Osteoblast (primary cell): ENCODE data around the gene AK2. TPM values are rescaled to one million over a fixed set of nuclear protein-coding genes. Genes with fewer than 3 reads are reported as not detected.

ENCODE experiments used
- DNase-seq: peaks from one replicate; pipeline ENCODE4 v3.0.0; 2011; ENCODE audit warnings: low spot score, mixed read lengths; ENCODE audit not compliant: insufficient read length; ENCODE audit errors: missing footprints
- H2AFZ ChIP-seq: 2 replicates; pipeline ENCODE4 v1.6.0; 2011; ENCODE audit warnings: mild to moderate bottlenecking, low read length
- H3K27ac ChIP-seq: 2 replicates; pipeline ENCODE4 v1.5.1; 2011; ENCODE audit warnings: mild to moderate bottlenecking, low read depth, low read length, moderate library complexity
- H3K27me3 ChIP-seq: 2 replicates; pipeline ENCODE4 v1.6.0; 2012; ENCODE audit warnings: mild to moderate bottlenecking, control low read depth, inconsistent platforms, low read length, moderate library complexity; ENCODE audit not compliant: insufficient read depth
- H3K36me3 ChIP-seq: 2 replicates; pipeline ENCODE4 v1.5.1; 2011; ENCODE audit warnings: mild to moderate bottlenecking, low read length, control low read depth, moderate library complexity; ENCODE audit not compliant: insufficient read depth
- H3K4me1 ChIP-seq: 2 replicates; pipeline ENCODE4 v1.5.1; 2011; ENCODE audit warnings: mild to moderate bottlenecking, low read length, control low read depth, moderate library complexity; ENCODE audit not compliant: insufficient read depth
- H3K4me2 ChIP-seq: 2 replicates; pipeline ENCODE4 v1.6.0; 2011; ENCODE audit warnings: mild to moderate bottlenecking, low read length; ENCODE audit not compliant: insufficient read depth
- H3K4me3 ChIP-seq: fragments of 200-600 bp; sonication (generic); 3 replicates; pipeline ENCODE4 v1.5.1; 2012; ENCODE audit warnings: mild to moderate bottlenecking, low read length, inconsistent platforms; ENCODE audit not compliant: insufficient read depth
- H3K79me2 ChIP-seq: 2 replicates; pipeline ENCODE4 v1.6.0; 2012; ENCODE audit warnings: mild to moderate bottlenecking, low read length, control low read depth, inconsistent platforms; ENCODE audit not compliant: insufficient read depth
- H3K9me3 ChIP-seq: 2 replicates; pipeline ENCODE4 v1.5.1; 2011; ENCODE audit warnings: low read depth, low read length, control low read depth
- H4K20me1 ChIP-seq: 2 replicates; pipeline ENCODE4 v1.6.0; 2012; ENCODE audit warnings: mild to moderate bottlenecking, low read length, control low read depth; ENCODE audit not compliant: insufficient read depth
- total RNA-seq: library from RNA; depleted of rRNA; stranded (reverse); fragments of >200 nt; gene quantifications from 2 replicates; pipeline ENCODE4 v1.2.3, GENCODE V29; 2012
- TF ChIP-seq, protein P1 (sequence below): IDR thresholded peaks from 2 replicates; pipeline ENCODE4 v1.5.1; 2011; ENCODE audit warnings: mild to moderate bottlenecking, low read depth, low read length, moderate library complexity; ENCODE audit errors: extremely low read depth

AK2 gene
- total RNA-seq, 1 donor = 139 TPM

DNA sequence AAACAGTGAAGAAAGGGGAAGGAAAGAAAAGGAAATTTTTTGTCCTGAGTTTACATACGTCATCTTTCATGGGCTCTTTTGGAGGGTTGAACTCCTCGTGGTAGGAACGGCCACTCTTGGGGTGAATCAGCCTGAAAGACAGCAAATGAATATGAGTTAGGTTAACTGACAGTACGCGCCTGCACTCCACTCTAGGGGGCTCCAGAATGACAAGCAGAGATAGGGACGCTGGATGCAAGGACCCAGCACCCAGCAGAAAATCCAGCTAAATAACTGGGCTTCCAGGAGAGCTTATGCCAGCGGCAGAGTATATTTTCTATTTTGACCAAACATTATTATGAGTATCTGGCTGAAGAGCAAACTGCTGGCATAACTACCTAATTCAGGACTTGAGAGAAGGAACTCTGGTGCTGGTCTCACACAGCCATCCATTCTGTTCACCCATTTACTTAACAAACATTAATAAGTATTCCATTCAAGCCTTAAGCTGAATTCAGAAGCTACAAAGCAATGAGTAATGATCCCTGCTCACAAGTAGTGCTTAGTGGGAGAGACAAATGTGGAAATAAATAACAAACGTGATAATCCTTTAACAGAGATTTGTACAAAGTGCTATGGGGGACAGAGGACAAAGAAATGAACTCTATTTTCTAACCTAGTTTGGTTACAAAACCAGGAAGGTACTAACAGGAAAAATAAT is 22.1 kb downstream of the AK2 start:
- TF ChIP-seq, protein P1, sequence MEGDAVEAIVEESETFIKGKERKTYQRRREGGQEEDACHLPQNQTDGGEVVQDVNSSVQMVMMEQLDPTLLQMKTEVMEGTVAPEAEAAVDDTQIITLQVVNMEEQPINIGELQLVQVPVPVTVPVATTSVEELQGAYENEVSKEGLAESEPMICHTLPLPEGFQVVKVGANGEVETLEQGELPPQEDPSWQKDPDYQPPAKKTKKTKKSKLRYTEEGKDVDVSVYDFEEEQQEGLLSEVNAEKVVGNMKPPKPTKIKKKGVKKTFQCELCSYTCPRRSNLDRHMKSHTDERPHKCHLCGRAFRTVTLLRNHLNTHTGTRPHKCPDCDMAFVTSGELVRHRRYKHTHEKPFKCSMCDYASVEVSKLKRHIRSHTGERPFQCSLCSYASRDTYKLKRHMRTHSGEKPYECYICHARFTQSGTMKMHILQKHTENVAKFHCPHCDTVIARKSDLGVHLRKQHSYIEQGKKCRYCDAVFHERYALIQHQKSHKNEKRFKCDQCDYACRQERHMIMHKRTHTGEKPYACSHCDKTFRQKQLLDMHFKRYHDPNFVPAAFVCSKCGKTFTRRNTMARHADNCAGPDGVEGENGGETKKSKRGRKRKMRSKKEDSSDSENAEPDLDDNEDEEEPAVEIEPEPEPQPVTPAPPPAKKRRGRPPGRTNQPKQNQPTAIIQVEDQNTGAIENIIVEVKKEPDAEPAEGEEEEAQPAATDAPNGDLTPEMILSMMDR = no peak
- no peak overlapping the region for H3K27ac ChIP-seq
- no peak overlapping the region for H3K4me3 ChIP-seq
- no peak for DNase-seq
- peaks cover 2% of the 10 kb centered on the region for H4K20me1 ChIP-seq
- no peak overlapping the region for H3K4me2 ChIP-seq
- H3K27me3 ChIP-seq = no peaks in the 10 kb centered on the region
- no peaks in the 10 kb centered on the region for H3K79me2 ChIP-seq
- no peaks in the 10 kb centered on the region for H3K9me3 ChIP-seq
- H2AFZ ChIP-seq = no peak overlapping the region
- H3K36me3 ChIP-seq = peaks cover 68% of the 10 kb centered on the region
- H3K4me1 ChIP-seq = peaks cover 10% of the 10 kb centered on the region

DNA sequence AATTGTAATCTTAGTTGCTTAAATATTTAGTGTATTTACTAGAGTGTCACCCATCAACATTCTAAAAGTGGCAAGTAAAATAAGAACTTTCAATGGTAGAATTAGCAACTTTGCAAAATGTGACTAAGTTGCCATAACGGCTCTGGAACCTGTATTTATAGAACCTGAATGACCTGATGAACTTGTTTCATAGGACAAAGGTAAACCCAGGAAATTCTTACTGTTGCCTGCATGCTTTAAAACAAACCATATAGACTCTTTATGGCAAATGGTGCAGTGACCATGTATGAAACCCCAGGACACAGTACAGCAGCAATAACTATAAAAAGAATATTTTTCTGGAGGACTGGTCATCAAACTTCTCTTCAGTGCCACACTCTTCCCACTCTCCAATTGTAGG is 22.9 kb downstream of the AK2 start:
- Histone ChIP-seq H3K36me3 (peaks cover 70% of the 10 kb centered on the region), H3K4me2 (no peak overlapping the region), H3K79me2 (no peaks in the 10 kb centered on the region), H3K4me1 (peaks cover 10% of the 10 kb centered on the region), H3K27ac (no peak overlapping the region), H3K4me3 (no peak overlapping the region), H3K27me3 (no peaks in the 10 kb centered on the region), H3K9me3 (no peaks in the 10 kb centered on the region), H4K20me1 (peaks cover 2% of the 10 kb centered on the region), H2AFZ (no peak overlapping the region)
- TF ChIP-seq, protein P1 = no peak
- DNase-seq = no peak

DNA sequence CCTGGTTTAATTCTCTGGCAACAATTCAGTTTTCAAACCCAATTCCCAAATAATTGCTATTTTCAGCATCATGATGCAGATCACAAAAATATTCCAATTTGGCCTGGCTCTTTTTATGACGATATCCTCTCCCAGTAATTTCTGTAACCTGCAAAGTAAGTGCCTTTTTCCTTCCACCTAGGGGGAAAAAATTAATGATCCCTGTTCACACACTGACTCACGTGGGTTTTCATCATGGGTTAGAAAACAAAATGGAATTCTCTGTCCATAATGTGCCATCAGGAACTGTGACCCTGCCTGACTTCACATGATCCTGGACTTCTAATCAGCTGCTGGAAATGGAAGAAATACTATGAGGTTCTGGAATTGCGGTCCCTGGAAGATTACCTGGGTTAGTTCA is 24.5 kb downstream of the AK2 start:
- TF ChIP-seq, protein P1 = no peak
- no peak overlapping the region for H3K4me2 ChIP-seq
- no peak overlapping the region for H3K4me3 ChIP-seq
- no peak overlapping the region for H3K27ac ChIP-seq
- no peaks in the 10 kb centered on the region for H4K20me1 ChIP-seq
- no peaks in the 10 kb centered on the region for H3K27me3 ChIP-seq
- no peaks in the 10 kb centered on the region for H3K79me2 ChIP-seq
- no peak overlapping the region for H2AFZ ChIP-seq
- H3K9me3 ChIP-seq = no peaks in the 10 kb centered on the region
- H3K4me1 ChIP-seq = peaks cover 15% of the 10 kb centered on the region
- no peak for DNase-seq
- peaks cover 73% of the 10 kb centered on the region for H3K36me3 ChIP-seq

GRCh38 chr1:33010932-33011731 is 25.6 kb downstream of the AK2 start:
- Histone ChIP-seq H3K27me3 (no peaks in the 10 kb centered on the region), H3K4me1 (peaks cover 19% of the 10 kb centered on the region), H3K4me3 (no peak overlapping the region), H2AFZ (peak overlapping the region; percentile 12), H3K4me2 (peak overlapping the region; percentile 35), H3K79me2 (no peaks in the 10 kb centered on the region), H4K20me1 (no peaks in the 10 kb centered on the region), H3K9me3 (no peaks in the 10 kb centered on the region), H3K36me3 (peaks cover 70% of the 10 kb centered on the region), H3K27ac (peak overlapping the region; percentile 47)
- TF ChIP-seq, protein P1 = no peak
- no peak for DNase-seq
